HepG2 (cell line): ENCODE data around the gene RAB43. TPM values are rescaled to one million over a fixed set of nuclear protein-coding genes. Genes with fewer than 3 reads are reported as not detected.
A peak's percentile ranks its signal among the peaks of the same experiment; 100 is the strongest.
"Not testable (repeated sequence)": the region's sequence is repeated elsewhere in the genome, so short reads cannot be mapped to it uniquely, and the experiment has no call there.

Source experiments
- ATAC-seq: fragments of 200-7000 bp; cut with Tn5 transposase; 3 replicates; pipeline ENCODE4 v1.9.1; 2020; ENCODE audit warnings: mild to moderate bottlenecking, moderate library complexity
- BruUV-seq: library from RNA; stranded (reverse); fragments of 400-500 nt; replicated peaks from 2 replicates; lab custom pipeline; 2021; lab: Mats Ljungman, UMichigan
- CTCF ChIA-PET: fragments of 300-600 bp; formaldehyde crosslinking; extraction: SDS; loops from one replicate; lab custom pipeline; 2021; ENCODE audit warnings: low total read pairs, inconsistent platforms, low intra/inter-chr PET ratio; lab: Yijun Ruan, JAX
- POLR2A ChIA-PET: fragments of 350-600 bp; sonication (Branson Sonifier 250); formaldehyde crosslinking; loops from one replicate; lab custom pipeline; 2020; ENCODE audit warnings: antibody characterized with exemption, inconsistent platforms; lab: Yijun Ruan, JAX
- DNase-seq: peaks from one replicate; pipeline ENCODE4 v3.0.0-alpha.2; 2015; ENCODE audit warnings: low spot score
- FAIRE-seq: peaks from 3 replicates; lab custom pipeline; 2011; peaks lifted over from hg19 to GRCh38; lab: Jason Lieb, UNC
- H2AFZ ChIP-seq: one replicate; pipeline ENCODE4 v1.6.1; 2011; ENCODE audit warnings: low read length, inconsistent platforms
- H3K27ac ChIP-seq: fragments of 300-600 bp; 3 replicates; pipeline ENCODE4 v1.8.0; 2011; ENCODE audit warnings: mixed run types, mild to moderate bottlenecking, mixed read lengths, low read length, inconsistent platforms; ENCODE audit not compliant: insufficient read depth; ENCODE audit errors: extremely low read length
- H3K27me3 ChIP-seq, 2 experiments: fragments of 200-600 bp in 1 of 2; 2 replicates in 1 of 2; 3 replicates in 1 of 2; pipeline versions ENCODE4 v1.6.0 to v1.8.0; 2011; ENCODE audit warnings: low read length in 2 of 2, mild to moderate bottlenecking in 2 of 2, moderate library complexity in 2 of 2, inconsistent platforms in 1 of 2; ENCODE audit not compliant: insufficient read depth in 2 of 2, control insufficient read depth in 1 of 2
- H3K36me3 ChIP-seq, 2 experiments: fragments of 200-600 bp in 1 of 2; replicated peaks in 1 of 2; 2 replicates in 1 of 2; 3 replicates in 1 of 2; pipeline versions ENCODE4 v1.5.1 to v1.8.0; 2011; ENCODE audit warnings: low read length in 2 of 2, inconsistent platforms in 1 of 2; ENCODE audit not compliant: insufficient read depth in 2 of 2, control insufficient read depth in 1 of 2
- H3K4me1 ChIP-seq: 2 replicates; pipeline ENCODE4 v1.5.1; 2012; ENCODE audit warnings: low read length, inconsistent platforms; ENCODE audit not compliant: insufficient read depth
- H3K4me2 ChIP-seq: 2 replicates; pipeline ENCODE4 v1.6.0; 2011; ENCODE audit warnings: low read depth, low read length, inconsistent platforms
- H3K4me3 ChIP-seq, 3 experiments: fragments of 200-600 bp in 1 of 3; sonication (generic), shearing (Covaris generic) in 1 of 3; replicated peaks in 1 of 3; 2 replicates each; pipeline ENCODE4 v1.5.1; 2011 to 2016; ENCODE audit warnings: low read length in 3 of 3, inconsistent platforms in 2 of 3, low read depth in 2 of 3, mild to moderate bottlenecking in 2 of 3, control low read depth in 1 of 3, mixed read lengths in 1 of 3; ENCODE audit not compliant: insufficient read depth in 1 of 3
- H3K79me2 ChIP-seq: one replicate; pipeline ENCODE4 v1.6.1; 2011; ENCODE audit warnings: low read length, inconsistent platforms; ENCODE audit not compliant: insufficient read depth
- H3K9ac ChIP-seq: 2 replicates; pipeline ENCODE4 v1.6.0; 2011; ENCODE audit warnings: mild to moderate bottlenecking, low read depth, low read length, inconsistent platforms; ENCODE audit not compliant: insufficient read depth
- H3K9me3 ChIP-seq: 2 replicates; pipeline ENCODE4 v1.5.1; 2012; ENCODE audit warnings: mild to moderate bottlenecking, low read length
- H4K20me1 ChIP-seq: 2 replicates; pipeline ENCODE4 v1.6.0; 2011; ENCODE audit warnings: inconsistent platforms, mild to moderate bottlenecking, low read length, moderate library complexity; ENCODE audit not compliant: insufficient read depth
- KDM4B ChIP-seq: sonication (generic); formaldehyde crosslinking; IDR thresholded peaks from 2 replicates; pipeline ENCODE4 v1.4.0; 2020; ENCODE audit warnings: missing genetic modification reagents
- KLF11 ChIP-seq: IDR thresholded peaks from 2 replicates; pipeline ENCODE4 v1.6.1; 2016; ENCODE audit warnings: missing compliant biosample characterization
- MAZ ChIP-seq, 2 experiments: sonication (generic) in 1 of 2; formaldehyde crosslinking in 1 of 2; IDR thresholded peaks; 2 replicates each; pipeline versions ENCODE4 v1.5.0 to v1.6.1; 2012 to 2020; ENCODE audit warnings: low read depth in 2 of 2, mild to moderate bottlenecking in 2 of 2, borderline replicate concordance in 1 of 2, improper control_type of control experiment in 1 of 2, low read length in 1 of 2, missing genetic modification reagents in 1 of 2, moderate library complexity in 1 of 2
- TCF12 ChIP-seq, 2 experiments: fragments of 450-650 bp in 1 of 2; sonication (generic) in 1 of 2; formaldehyde crosslinking in 1 of 2; IDR thresholded peaks; 2 replicates each; pipeline versions ENCODE4 v1.6.1 to v1.8.0; 2017 to 2022; ENCODE audit warnings: antibody characterized with exemption in 1 of 2, mild to moderate bottlenecking in 1 of 2, missing genetic modification reagents in 1 of 2, moderate library complexity in 1 of 2
- WGBS: methylation state at CpG from one replicate; pipeline ENCODE4 v1.1.6; 2017; ENCODE audit warnings: low lambda C conversion rate; 5-methylcytosine and 5-hydroxymethylcytosine counted together
- in situ Hi-C: cut with HindIII; loops from 2 replicates; pipeline ENCODE4 v1.10.0; 2017; ENCODE audit warnings: low pct_unique_long_range_greater_than_20kb; ENCODE audit not compliant: extremely low pct_ligation_motif_present
- intact Hi-C: fragments of 100-400 bp; cut with micrococcal nuclease; formaldehyde crosslinking; loops from one replicate; pipeline ENCODE4 v1.10.0; 2022; ENCODE audit not compliant: unreplicated experiment
- polyA plus RNA-seq, 8 experiments: library from polyadenylated mRNA; depleted of rRNA in 3 of 8; stranded (reverse) in 7 of 8; unstranded in 1 of 8; fragments of >200 nt; fragmentation: Illumina TruSeq in 4 of 8; extraction: Trizol in 4 of 8; gene quantifications; 2 replicates each; pipeline versions ENCODE4 v1.2.1 to v1.2.3, GENCODE V29; 2011 to 2016; ENCODE audit warnings: low read depth in 4 of 8, missing spikeins in 1 of 8, mixed read lengths in 1 of 8; ENCODE audit not compliant: insufficient read depth in 1 of 8
- total RNA-seq, 5 experiments: library from RNA; depleted of rRNA; stranded (reverse); fragments of >200 nt; fragmentation: Illumina TruSeq; extraction: Trizol; gene quantifications; 2 replicates each; pipeline ENCODE4 v1.2.3, GENCODE V29; 2016; ENCODE audit warnings: low read depth in 1 of 5
- TF ChIP-seq, protein P1 (sequence below): sonication (generic); formaldehyde crosslinking; IDR thresholded peaks from 2 replicates; pipeline ENCODE4 v1.4.0; 2020; ENCODE audit warnings: mild to moderate bottlenecking, low read depth, missing genetic modification reagents
- TF ChIP-seq, protein P2 (sequence below): sonication (generic); formaldehyde crosslinking; IDR thresholded peaks from 2 replicates; pipeline ENCODE4 v1.4.0; 2020; ENCODE audit warnings: low read depth, mild to moderate bottlenecking, missing genetic modification reagents
- TF ChIP-seq, protein P3 (sequence below): sonication (generic); formaldehyde crosslinking; IDR thresholded peaks from 2 replicates; pipeline ENCODE4 v1.4.0; 2020; ENCODE audit warnings: mild to moderate bottlenecking, missing genetic modification reagents
- TF ChIP-seq, protein P4 (sequence below): sonication (generic); formaldehyde crosslinking; IDR thresholded peaks from 2 replicates; pipeline ENCODE4 v1.4.0; 2020; ENCODE audit warnings: missing genetic modification reagents

Gene RAB43
- total and polyA plus RNA-seq, 2 of the 13 experiments (the other 11 are each of a cell fraction or from before 2014, with no cell fraction given): 11.8 to 18.4 TPM

DNA sequence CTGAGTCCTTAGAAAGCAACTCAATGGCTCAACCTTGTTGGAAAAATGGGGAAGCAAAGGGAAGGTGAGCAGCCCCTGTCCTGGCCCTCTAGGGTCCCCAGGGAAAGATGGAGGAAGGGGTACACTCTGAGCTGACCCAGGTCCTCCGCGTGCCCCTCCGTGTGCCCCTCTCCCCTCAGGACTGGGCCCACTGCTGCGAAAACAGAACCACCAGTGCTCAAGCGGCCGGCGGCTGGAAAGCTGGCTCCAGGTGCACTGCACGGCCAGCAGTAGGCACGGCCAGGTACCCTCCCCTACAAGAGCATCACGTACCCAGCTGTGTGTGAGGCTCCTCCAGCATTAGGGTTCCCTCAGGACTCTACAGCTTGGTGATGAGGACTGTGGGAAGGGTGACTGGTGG is 26.3 kb downstream of the RAB43 start:
- Histone ChIP-seq H4K20me1 (peaks cover 24% of the 10 kb centered on the region), H3K9me3 (no peaks in the 10 kb centered on the region), H3K4me1 (no peaks in the 10 kb centered on the region), H3K4me2 (no peak overlapping the region), H3K9ac (no peak overlapping the region), H3K36me3 (peaks cover 21 to 37% of the 10 kb centered on the region in 2 experiments; a peak in 4 of 5 replicates), H3K4me3 (no peak overlapping the region), H3K27ac (no peak overlapping the region), H3K27me3 (no peaks in the 10 kb centered on the region), H3K79me2 (peaks cover 16% of the 10 kb centered on the region), H2AFZ (no peak overlapping the region)
- in situ Hi-C loops: no loop called here
- POLR2A ChIA-PET: no interaction called here
- CTCF ChIA-PET: no interaction called here
- no peak for DNase-seq
- no peak for ATAC-seq
- no TSS peak for BruUV-seq
- TF ChIP-seq, protein P1, sequence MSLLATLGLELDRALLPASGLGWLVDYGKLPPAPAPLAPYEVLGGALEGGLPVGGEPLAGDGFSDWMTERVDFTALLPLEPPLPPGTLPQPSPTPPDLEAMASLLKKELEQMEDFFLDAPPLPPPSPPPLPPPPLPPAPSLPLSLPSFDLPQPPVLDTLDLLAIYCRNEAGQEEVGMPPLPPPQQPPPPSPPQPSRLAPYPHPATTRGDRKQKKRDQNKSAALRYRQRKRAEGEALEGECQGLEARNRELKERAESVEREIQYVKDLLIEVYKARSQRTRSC (CRISPR knock-in tag): no peak
- TF ChIP-seq, protein P2, sequence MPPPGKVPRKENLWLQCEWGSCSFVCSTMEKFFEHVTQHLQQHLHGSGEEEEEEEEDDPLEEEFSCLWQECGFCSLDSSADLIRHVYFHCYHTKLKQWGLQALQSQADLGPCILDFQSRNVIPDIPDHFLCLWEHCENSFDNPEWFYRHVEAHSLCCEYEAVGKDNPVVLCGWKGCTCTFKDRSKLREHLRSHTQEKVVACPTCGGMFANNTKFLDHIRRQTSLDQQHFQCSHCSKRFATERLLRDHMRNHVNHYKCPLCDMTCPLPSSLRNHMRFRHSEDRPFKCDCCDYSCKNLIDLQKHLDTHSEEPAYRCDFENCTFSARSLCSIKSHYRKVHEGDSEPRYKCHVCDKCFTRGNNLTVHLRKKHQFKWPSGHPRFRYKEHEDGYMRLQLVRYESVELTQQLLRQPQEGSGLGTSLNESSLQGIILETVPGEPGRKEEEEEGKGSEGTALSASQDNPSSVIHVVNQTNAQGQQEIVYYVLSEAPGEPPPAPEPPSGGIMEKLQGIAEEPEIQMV: no peak
- TF ChIP-seq, protein P3, sequence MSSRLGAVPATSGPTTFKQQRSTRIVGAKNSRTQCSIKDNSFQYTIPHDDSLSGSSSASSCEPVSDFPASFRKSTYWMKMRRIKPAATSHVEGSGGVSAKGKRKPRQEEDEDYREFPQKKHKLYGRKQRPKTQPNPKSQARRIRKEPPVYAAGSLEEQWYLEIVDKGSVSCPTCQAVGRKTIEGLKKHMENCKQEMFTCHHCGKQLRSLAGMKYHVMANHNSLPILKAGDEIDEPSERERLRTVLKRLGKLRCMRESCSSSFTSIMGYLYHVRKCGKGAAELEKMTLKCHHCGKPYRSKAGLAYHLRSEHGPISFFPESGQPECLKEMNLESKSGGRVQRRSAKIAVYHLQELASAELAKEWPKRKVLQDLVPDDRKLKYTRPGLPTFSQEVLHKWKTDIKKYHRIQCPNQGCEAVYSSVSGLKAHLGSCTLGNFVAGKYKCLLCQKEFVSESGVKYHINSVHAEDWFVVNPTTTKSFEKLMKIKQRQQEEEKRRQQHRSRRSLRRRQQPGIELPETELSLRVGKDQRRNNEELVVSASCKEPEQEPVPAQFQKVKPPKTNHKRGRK (CRISPR knock-in tag): no peak
- TF ChIP-seq TCF12 (IDR thresholded peaks at IDR 0.05) (no peak), TCF12 (CRISPR knock-in tag; IDR thresholded peaks at IDR 0.05) (no peak), KDM4B (CRISPR knock-in tag) (no peak), MAZ (IDR thresholded peaks at IDR 0.05; ENCODE audit: borderline replicate concordance, low read depth, low read length) (no peak), MAZ (CRISPR knock-in tag; IDR thresholded peaks at IDR 0.05; ENCODE audit: low read depth) (no peak), KLF11 (no peak)
- TF ChIP-seq, protein P4, sequence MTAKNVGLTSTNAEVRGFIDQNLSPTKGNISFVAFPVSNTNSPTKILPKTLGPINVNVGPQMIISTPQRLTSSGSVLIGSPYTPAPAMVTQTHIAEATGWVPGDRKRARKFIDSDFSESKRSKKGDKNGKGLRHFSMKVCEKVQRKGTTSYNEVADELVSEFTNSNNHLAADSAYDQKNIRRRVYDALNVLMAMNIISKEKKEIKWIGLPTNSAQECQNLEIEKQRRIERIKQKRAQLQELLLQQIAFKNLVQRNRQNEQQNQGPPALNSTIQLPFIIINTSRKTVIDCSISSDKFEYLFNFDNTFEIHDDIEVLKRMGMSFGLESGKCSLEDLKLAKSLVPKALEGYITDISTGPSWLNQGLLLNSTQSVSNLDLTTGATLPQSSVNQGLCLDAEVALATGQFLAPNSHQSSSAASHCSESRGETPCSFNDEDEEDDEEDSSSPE (CRISPR knock-in tag): no peak
- FAIRE-seq: no peak
- intact Hi-C loops: no loop called here
- no CpG with 5 or more reads among the region's 10 CpGs for WGBS

DNA sequence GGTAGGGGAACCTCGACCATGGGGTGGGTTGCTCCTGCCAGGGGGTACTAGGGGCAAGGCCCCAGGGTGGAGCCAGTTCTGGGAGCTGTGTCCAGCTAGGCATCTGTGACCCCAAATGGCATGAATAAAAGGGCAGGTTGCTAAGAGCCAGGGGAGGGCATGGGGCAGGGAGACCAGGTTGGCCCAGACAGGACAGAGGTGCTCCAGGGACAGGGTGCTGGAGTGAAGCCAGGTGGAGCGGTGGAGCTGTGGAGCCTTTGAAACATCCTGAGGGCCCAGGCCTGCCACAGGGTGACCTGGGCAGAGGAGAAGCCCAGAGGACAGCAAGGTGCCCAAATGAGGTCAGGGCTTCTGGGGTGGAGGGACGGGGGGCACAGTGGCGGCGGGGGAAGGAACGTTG is 33.3 kb downstream of the RAB43 start:
- DNase-seq, H3K4me3 ChIP-seq, H3K27ac ChIP-seq, intact Hi-C loops, H3K9me3 ChIP-seq, H2AFZ ChIP-seq, H4K20me1 ChIP-seq, CTCF ChIA-PET, H3K27me3 ChIP-seq, BruUV-seq, H3K4me2 ChIP-seq, H3K9ac ChIP-seq, FAIRE-seq, H3K79me2 ChIP-seq, POLR2A ChIA-PET: not testable (repeated sequence)
- WGBS: no CpG with 5 or more reads among the region's 6 CpGs
- in situ Hi-C loops: loop anchor here (10.0 kb wide), 1 partner anchor 114 kb away; no protein-coding TSS in a partner anchor
- ATAC-seq: peak; percentile 36
- Histone ChIP-seq H3K4me1 (peaks cover 24% of the 10 kb centered on the region), H3K36me3 (peaks cover 0 to 12% of the 10 kb centered on the region in 2 experiments; a peak in 2 of 5 replicates)
